CD4-positive, alpha-beta memory T cell (primary cell): ENCODE data around the gene GRM5. TPM values are rescaled to one million over a fixed set of nuclear protein-coding genes. Genes with fewer than 3 reads are reported as not detected.

Source experiments
- CTCF ChIA-PET: fragments of 350-600 bp; sonication (Branson Sonifier 250); formaldehyde crosslinking; loops from one replicate; lab custom pipeline; 2021; ENCODE audit warnings: inconsistent platforms; ENCODE audit not compliant: partially characterized antibody; lab: Charles Lee
- POLR2A ChIA-PET: fragments of 350-600 bp; sonication (Branson Sonifier 250); formaldehyde crosslinking; loops from one replicate; lab custom pipeline; 2021; ENCODE audit not compliant: partially characterized antibody; lab: Charles Lee
- DNase-seq, 5 donors: peaks; one replicate each; pipeline versions ENCODE4 v3.0.0 to v3.0.0-alpha.2; 2020 to 2022; ENCODE audit warnings: mixed read lengths in 1 of 5
- H3K27ac ChIP-seq: one replicate; pipeline ENCODE4 v1.7.0; 2013; ENCODE audit warnings: low read depth, low read length
- H3K27me3 ChIP-seq: 2 replicates; pipeline ENCODE4 v1.7.0; 2013; ENCODE audit warnings: mild to moderate bottlenecking, low read length, moderate library complexity; ENCODE audit not compliant: insufficient read depth
- H3K36me3 ChIP-seq: 2 replicates; pipeline ENCODE4 v1.7.0; 2013; ENCODE audit warnings: mild to moderate bottlenecking, low read length, moderate library complexity; ENCODE audit not compliant: insufficient read depth
- H3K4me1 ChIP-seq: 2 replicates; pipeline ENCODE4 v1.7.0; 2013; ENCODE audit warnings: mild to moderate bottlenecking, low read length, moderate library complexity; ENCODE audit not compliant: insufficient read depth
- H3K4me3 ChIP-seq, 2 donors: one replicate each; pipeline ENCODE4 v1.7.0; 2013; ENCODE audit warnings: low read length in 2 of 2, mild to moderate bottlenecking in 1 of 2
- H3K9me3 ChIP-seq, 2 donors: one replicate each; pipeline ENCODE4 v1.7.0; 2013; ENCODE audit warnings: low read length in 2 of 2, control low read depth in 1 of 2; ENCODE audit not compliant: control insufficient read depth in 1 of 2
- H3K27ac Mint-ChIP-seq, 7 donors: one replicate each; pipeline ENCODE4 v1.8.0; 2020 to 2021; ENCODE audit warnings: mixed read lengths in 7 of 7, mild to moderate bottlenecking in 6 of 7, inconsistent platforms in 3 of 7, moderate library complexity in 3 of 7
- H3K27me3 Mint-ChIP-seq, 2 donors: one replicate each; pipeline ENCODE4 v1.8.0; 2020 to 2021; ENCODE audit warnings: mixed read lengths in 2 of 2
- H3K36me3 Mint-ChIP-seq, 2 donors: one replicate each; pipeline ENCODE4 v1.8.0; 2020 to 2021; ENCODE audit warnings: mixed read lengths in 2 of 2, inconsistent platforms in 1 of 2, mild to moderate bottlenecking in 1 of 2
- H3K4me1 Mint-ChIP-seq, 4 donors: one replicate each; pipeline ENCODE4 v1.8.0; 2020 to 2021; ENCODE audit warnings: mixed read lengths in 4 of 4, mild to moderate bottlenecking in 1 of 4
- H3K4me3 Mint-ChIP-seq, 8 donors: one replicate each; pipeline ENCODE4 v1.8.0; 2020 to 2021; ENCODE audit warnings: mixed read lengths in 8 of 8, mild to moderate bottlenecking in 7 of 8, moderate library complexity in 6 of 8, inconsistent platforms in 3 of 8
- H3K9me3 Mint-ChIP-seq, 8 donors: one replicate each; pipeline ENCODE4 v1.8.0; 2020 to 2021; ENCODE audit warnings: mixed read lengths in 8 of 8, mild to moderate bottlenecking in 5 of 8, inconsistent platforms in 3 of 8, moderate library complexity in 1 of 8
- intact Hi-C: fragments of 100-400 bp; cut with micrococcal nuclease; formaldehyde crosslinking; loops from one replicate; pipeline ENCODE4 v1.15.1; 2023
- polyA plus RNA-seq, 2 donors: library from polyadenylated mRNA; unstranded; fragments of 300-500 nt; fragmentation: Illumina TruSeq; gene quantifications; one replicate each; pipeline ENCODE4 v1.2.3, GENCODE V29; 2021
- total RNA-seq, 2 experiments: library from RNA; stranded (reverse); gene quantifications; one replicate each; pipeline ENCODE4 v1.2.3, GENCODE V29; 2021

GRM5 gene
- total and polyA plus RNA-seq, 4 experiments from 2014 or later = not detected

GRCh38 chr11:88575916-88576315 is 489.9 kb downstream of the GRM5 start:
- Mint-ChIP-seq H3K27ac (no peak overlapping the region), H3K4me3 (no peak overlapping the region), H3K4me1 (no peaks in the 10 kb centered on the region), H3K9me3 (no peaks in the 10 kb centered on the region), H3K36me3 (no peaks in the 10 kb centered on the region), H3K27me3 (peaks cover 8 to 9% of the 10 kb centered on the region in 2 donors)
- CTCF ChIA-PET = interaction anchor here (1.2 kb wide), 1 partner anchor 24 kb away, joined by 6 read pairs; no protein-coding TSS in a partner anchor
- no peak overlapping the region for H3K4me3 ChIP-seq
- H3K36me3 ChIP-seq = no peaks in the 10 kb centered on the region
- intact Hi-C loops = no loop called here
- H3K9me3 ChIP-seq = no peaks in the 10 kb centered on the region
- POLR2A ChIA-PET = no interaction called here
- no peak overlapping the region for H3K27ac ChIP-seq
- H3K4me1 ChIP-seq = no peaks in the 10 kb centered on the region
- no peaks in the 10 kb centered on the region for H3K27me3 ChIP-seq
- no peak for DNase-seq

- intact Hi-C loops = no loop called here
- H3K36me3 Mint-ChIP-seq = no peaks in the 10 kb centered on the region
These were observed 496.4 kb downstream of the GRM5 start for GRCh38 chr11:88569342-88569741.

GRCh38 chr11:88555829-88556202 is 510.0 kb downstream of the GRM5 start:
- no peak for DNase-seq
- Mint-ChIP-seq H3K4me3 (no peak overlapping the region), H3K27me3 (peaks cover 3 to 8% of the 10 kb centered on the region in 2 donors), H3K4me1 (peaks cover 0 to 3% (median 0%) of the 10 kb centered on the region in 4 donors), H3K36me3 (no peaks in the 10 kb centered on the region), H3K27ac (no peak overlapping the region), H3K9me3 (no peaks in the 10 kb centered on the region)
- POLR2A ChIA-PET = no interaction called here
- H3K27ac ChIP-seq = no peak overlapping the region
- intact Hi-C loops = no loop called here
- H3K36me3 ChIP-seq = no peaks in the 10 kb centered on the region
- H3K4me3 ChIP-seq = no peak overlapping the region
- no peaks in the 10 kb centered on the region for H3K9me3 ChIP-seq
- CTCF ChIA-PET = interaction anchor here (0.6 to 11.3 kb wide), 2 partner anchors 533 to 541 kb away, joined by 3 to 110 read pairs; no protein-coding TSS in a partner anchor
- no peaks in the 10 kb centered on the region for H3K27me3 ChIP-seq
- H3K4me1 ChIP-seq = no peaks in the 10 kb centered on the region

More at GRCh38 chr11:88569342-88569741, 496.4 kb downstream of the GRM5 start:
- H3K9me3 ChIP-seq = no peaks in the 10 kb centered on the region
- Mint-ChIP-seq H3K27ac (no peak overlapping the region), H3K27me3 (peaks cover 3 to 6% of the 10 kb centered on the region in 2 donors), H3K9me3 (no peaks in the 10 kb centered on the region), H3K4me1 (no peaks in the 10 kb centered on the region), H3K4me3 (no peak overlapping the region)
- no peaks in the 10 kb centered on the region for H3K36me3 ChIP-seq
- H3K4me1 ChIP-seq = no peaks in the 10 kb centered on the region
- no peak for DNase-seq
- no peak overlapping the region for H3K27ac ChIP-seq
- H3K27me3 ChIP-seq = no peaks in the 10 kb centered on the region
- ChIA-PET CTCF (interaction anchor here (1.4 kb wide), 1 partner anchor 17 kb away, joined by 9 read pairs; no protein-coding TSS in a partner anchor), POLR2A (no interaction called here)
- no peak overlapping the region for H3K4me3 ChIP-seq

- Histone ChIP-seq H3K4me1 (no peaks in the 10 kb centered on the region), H3K36me3 (no peaks in the 10 kb centered on the region), H3K4me3 (no peak overlapping the region), H3K27me3 (no peaks in the 10 kb centered on the region), H3K9me3 (no peaks in the 10 kb centered on the region), H3K27ac (no peak overlapping the region)
- CTCF ChIA-PET = interaction anchor here (0.6 to 11.3 kb wide), 3 partner anchors 324 to 540 kb away, joined by 3 to 110 read pairs (median 3); no protein-coding TSS in a partner anchor
- Mint-ChIP-seq H3K9me3 (no peaks in the 10 kb centered on the region), H3K27ac (no peak overlapping the region), H3K27me3 (peaks cover 3 to 9% of the 10 kb centered on the region in 2 donors), H3K4me1 (peaks cover 0 to 3% (median 0%) of the 10 kb centered on the region in 4 donors), H3K36me3 (no peaks in the 10 kb centered on the region), H3K4me3 (no peak overlapping the region)
- intact Hi-C loops = no loop called here
- POLR2A ChIA-PET = no interaction called here
- DNase-seq = no peak
These were observed 510.6 kb downstream of the GRM5 start for GRCh38 chr11:88555018-88555828.

- no peak overlapping the region for H3K4me3 Mint-ChIP-seq
- H3K27me3 Mint-ChIP-seq = peaks cover 3 to 9% of the 10 kb centered on the region in 2 donors
- DNase-seq = no peak
- POLR2A ChIA-PET = no interaction called here
- no peaks in the 10 kb centered on the region for H3K36me3 Mint-ChIP-seq
- intact Hi-C loops = no loop called here
- H3K4me3 ChIP-seq = no peak overlapping the region
- no peaks in the 10 kb centered on the region for H3K27me3 ChIP-seq
- CTCF ChIA-PET = interaction anchor here (1.1 to 11.3 kb wide), 8 partner anchors 9 to 538 kb away, joined by 3 to 110 read pairs (median 9); no protein-coding TSS in a partner anchor
- H3K36me3 ChIP-seq = no peaks in the 10 kb centered on the region
- H3K4me1 Mint-ChIP-seq = peaks cover 0 to 3% (median 0%) of the 10 kb centered on the region in 4 donors
- no peaks in the 10 kb centered on the region for H3K9me3 Mint-ChIP-seq
- H3K9me3 ChIP-seq = no peaks in the 10 kb centered on the region
- no peak overlapping the region for H3K27ac Mint-ChIP-seq
- no peaks in the 10 kb centered on the region for H3K4me1 ChIP-seq
- no peak overlapping the region for H3K27ac ChIP-seq
These were observed 512.6 kb downstream of the GRM5 start for GRCh38 chr11:88553204-88553603.

GRCh38 chr11:88552379-88553062 is 513.3 kb downstream of the GRM5 start:
- Mint-ChIP-seq H3K27me3 (peaks cover 1 to 7% of the 10 kb centered on the region in 2 donors), H3K9me3 (no peaks in the 10 kb centered on the region), H3K4me3 (no peak overlapping the region), H3K27ac (no peak overlapping the region), H3K4me1 (peaks cover 0 to 3% (median 0%) of the 10 kb centered on the region in 4 donors), H3K36me3 (no peaks in the 10 kb centered on the region)
- CTCF ChIA-PET = interaction anchor here (0.6 to 11.3 kb wide), 19 partner anchors 9 to 1199 kb away, joined by 3 to 110 read pairs (median 5); no protein-coding TSS in a partner anchor
- no peak overlapping the region for H3K27ac ChIP-seq
- no peaks in the 10 kb centered on the region for H3K9me3 ChIP-seq
- no peak overlapping the region for H3K4me3 ChIP-seq
- H3K36me3 ChIP-seq = no peaks in the 10 kb centered on the region
- peak; percentile 31 to 45 (median 40) for DNase-seq
- POLR2A ChIA-PET = no interaction called here
- H3K27me3 ChIP-seq = no peaks in the 10 kb centered on the region
- intact Hi-C loops = no loop called here
- no peaks in the 10 kb centered on the region for H3K4me1 ChIP-seq
